GM21515 (cell line): ENCODE data around the gene AMBP.
"Not testable (repeated sequence)": the region's sequence is repeated elsewhere in the genome, so short reads cannot be mapped to it uniquely, and the experiment has no call there.

Experiments
- ATAC-seq: cut with Tn5 transposase; IDR thresholded peaks from one replicate; pipeline ENCODE4 v1.9.1; 2021; ENCODE audit not compliant: unreplicated experiment

Gene AMBP

GRCh38 chr9:114053246-114054005, 24.7 kb downstream of the AMBP start:
- no peak for ATAC-seq

- ATAC-seq = no peak
These were observed 26.4 kb downstream of the AMBP start for GRCh38 chr9:114051706-114052105.

GRCh38 chr9:114051281-114051680, 26.8 kb downstream of the AMBP start:
- no peak for ATAC-seq

GRCh38 chr9:114050646-114051045, 27.5 kb downstream of the AMBP start:
- ATAC-seq = no peak

- no peak for ATAC-seq
These were observed 27.9 kb downstream of the AMBP start for GRCh38 chr9:114050226-114050568.

- no peak for ATAC-seq
These were observed 28.5 kb downstream of the AMBP start for GRCh38 chr9:114049441-114050225.

GRCh38 chr9:114048533-114049415, 29.3 kb downstream of the AMBP start:
- no peak for ATAC-seq

GRCh38 chr9:114047717-114048116, 30.4 kb downstream of the AMBP start:
- no peak for ATAC-seq

- ATAC-seq = no peak
These were observed 31.2 kb downstream of the AMBP start for GRCh38 chr9:114046875-114047274.

- ATAC-seq = no peak
These were observed 31.8 kb downstream of the AMBP start for GRCh38 chr9:114046237-114046755.

GRCh38 chr9:114043660-114044059, 34.4 kb downstream of the AMBP start:
- ATAC-seq = not testable (repeated sequence)

GRCh38 chr9:114039484-114039883, 38.6 kb downstream of the AMBP start:
- ATAC-seq = no peak

- ATAC-seq = no peak
These were observed 39.3 kb downstream of the AMBP start for GRCh38 chr9:114038724-114039313.

- no peak for ATAC-seq
These were observed 40.0 kb downstream of the AMBP start for GRCh38 chr9:114037961-114038723.

- ATAC-seq = no peak
These were observed 40.9 kb downstream of the AMBP start for GRCh38 chr9:114037249-114037648.

- ATAC-seq = no peak
These were observed 42.0 kb downstream of the AMBP start for GRCh38 chr9:114035845-114036801.

GRCh38 chr9:114035221-114035844, 42.8 kb downstream of the AMBP start:
- no peak for ATAC-seq

GRCh38 chr9:114034661-114035062, 43.4 kb downstream of the AMBP start:
- no peak for ATAC-seq

- ATAC-seq = no peak
These were observed 43.9 kb downstream of the AMBP start for GRCh38 chr9:114034196-114034595.
